ENCODE data around the gene LTBP2.

LTBP2 gene

GRCh38 chr14:74569806-74570591 is 42.0 kb downstream of the LTBP2 start:
- DNase-seq = no peak

DNA sequence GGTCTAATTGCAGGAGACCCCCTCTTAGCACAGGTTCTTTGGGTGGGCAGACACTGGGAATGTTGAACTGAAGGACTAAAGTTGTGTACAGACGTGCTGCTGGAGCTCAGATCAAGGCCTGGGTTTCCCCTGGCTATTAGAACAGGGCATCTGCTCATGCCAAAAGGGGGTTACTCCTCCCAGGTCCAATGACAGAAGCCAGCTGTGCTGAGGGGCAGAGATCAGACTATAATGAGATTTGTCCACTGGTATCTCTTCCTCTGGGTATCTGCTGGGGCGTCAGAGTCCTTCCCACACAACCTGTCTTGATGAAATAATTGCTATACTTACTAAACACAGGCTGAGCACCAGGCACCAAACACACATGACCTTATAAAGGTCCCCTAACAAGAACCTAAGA is 42.6 kb downstream of the LTBP2 start:
- no peak for DNase-seq

DNA sequence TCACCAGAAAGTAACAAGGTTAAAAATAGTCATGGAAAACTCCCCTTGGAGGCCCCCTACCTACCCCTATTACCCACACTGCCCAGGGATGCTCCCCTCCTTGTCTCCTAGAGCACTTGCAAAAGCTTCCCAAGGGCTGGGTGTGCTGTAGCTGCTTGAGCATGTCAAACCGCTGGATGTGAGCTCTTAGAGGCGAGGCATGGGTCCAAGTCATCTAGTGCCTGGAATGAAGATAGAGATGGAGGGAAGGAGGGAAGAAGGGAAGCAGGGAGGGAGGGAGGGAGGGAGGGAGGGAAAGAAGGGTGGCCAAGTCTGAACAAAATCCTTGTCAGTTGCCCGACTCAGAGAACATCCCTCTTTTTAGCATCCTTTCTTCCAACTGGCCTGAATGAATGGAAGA is 43.1 kb downstream of the LTBP2 start:
- no peak for DNase-seq

DNA sequence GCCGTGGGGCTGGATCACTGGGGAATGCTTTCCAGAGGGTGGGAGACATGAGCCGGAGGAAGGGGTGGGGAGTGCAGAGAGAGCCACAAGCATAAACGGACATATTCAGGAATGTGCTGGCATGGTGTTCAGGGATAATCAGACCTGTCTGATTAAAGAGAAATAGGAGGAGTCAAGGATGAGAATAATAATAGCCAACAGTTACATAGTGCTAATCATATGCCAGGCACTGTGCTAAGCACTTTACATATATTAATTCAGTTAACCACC is 43.7 kb downstream of the LTBP2 start:
- DNase-seq = no peak

DNA sequence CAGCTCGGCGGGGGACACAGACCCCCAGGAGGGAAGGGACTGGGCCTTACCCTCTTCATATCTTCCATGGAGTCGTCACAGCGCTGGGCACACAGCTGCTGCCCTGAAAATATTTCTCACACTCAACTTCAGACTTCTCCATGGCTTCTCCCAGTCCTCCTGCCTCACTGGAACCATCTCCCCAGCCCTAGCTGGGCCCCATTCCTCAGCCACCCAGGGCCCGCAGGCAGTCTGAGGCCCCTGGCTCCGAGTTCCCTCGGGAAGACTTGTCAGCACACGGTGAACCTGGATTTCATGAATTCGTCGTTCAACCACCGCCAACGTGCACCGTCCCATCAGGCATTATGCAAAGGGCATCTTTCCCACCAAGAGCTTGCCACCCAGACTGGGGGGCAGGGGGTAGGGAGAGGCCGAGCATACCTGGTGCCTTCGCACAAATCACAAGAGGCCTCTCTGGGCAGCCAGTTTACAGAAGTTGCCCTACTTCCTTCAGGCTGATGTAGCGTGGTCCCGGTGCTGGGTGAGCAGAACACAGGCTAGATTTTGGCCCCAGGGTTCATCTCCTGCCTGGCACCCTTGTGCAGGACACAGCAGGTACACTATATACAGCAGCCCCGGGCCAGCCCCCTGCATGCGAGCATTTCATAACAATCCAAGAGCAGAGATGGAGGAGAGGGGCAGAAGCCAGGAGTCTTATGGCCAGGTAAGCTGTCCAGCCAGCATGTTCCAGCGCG is 44.2 kb downstream of the LTBP2 start:
- no peak for DNase-seq

- no peak for DNase-seq
These were observed 44.8 kb downstream of the LTBP2 start for GRCh38 chr14:74567219-74567618.

DNA sequence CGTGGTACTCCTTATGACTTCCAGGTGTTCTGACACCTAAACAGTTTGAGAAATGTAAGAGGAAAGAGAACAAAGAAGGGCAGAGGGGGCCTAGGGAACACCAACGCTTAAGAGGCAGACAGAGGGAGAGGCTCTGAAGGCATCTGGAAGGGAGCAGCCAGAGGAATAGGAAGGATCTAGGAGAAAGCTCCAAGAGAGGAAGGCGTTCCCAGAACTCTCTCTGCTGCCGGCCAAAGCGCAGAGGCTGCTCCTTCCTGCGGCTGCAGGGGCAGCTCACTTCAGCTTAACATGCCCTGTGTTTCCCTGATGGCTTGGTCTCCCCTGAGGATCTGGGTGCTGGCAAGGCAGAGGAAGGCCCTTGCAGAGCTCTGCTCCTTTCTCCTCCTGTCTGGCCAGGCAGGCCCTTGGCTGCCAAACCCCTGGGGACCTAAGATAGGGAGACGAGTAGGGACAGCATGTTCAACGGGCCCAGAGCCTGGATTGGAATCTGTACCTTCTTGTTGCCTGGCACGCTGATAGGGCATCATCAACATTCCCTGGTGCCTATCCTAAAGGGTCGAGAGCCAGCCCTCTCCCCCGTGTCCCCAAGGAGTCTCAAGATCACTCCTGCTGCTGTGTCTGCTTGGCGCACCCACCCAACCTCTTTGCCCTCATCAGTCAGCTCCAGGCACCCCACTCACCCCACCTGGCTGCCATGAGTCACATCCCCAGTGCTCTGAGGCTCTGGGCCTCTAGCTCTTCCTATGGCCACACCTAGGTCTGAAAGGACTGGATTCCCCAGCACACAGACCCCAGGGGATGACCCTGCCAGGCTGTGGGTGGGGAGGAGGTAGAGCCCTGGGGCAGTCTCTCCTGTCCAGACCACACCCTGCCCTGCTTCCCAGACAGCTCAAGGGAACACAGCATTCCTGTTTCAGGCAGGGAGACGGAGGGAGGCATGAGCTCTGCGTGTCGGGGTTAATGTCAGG is 45.6 kb downstream of the LTBP2 start:
- DNase-seq = no peak

GRCh38 chr14:74563586-74564159 is 48.4 kb downstream of the LTBP2 start:
- no peak for DNase-seq

GRCh38 chr14:74563233-74563585 is 48.8 kb downstream of the LTBP2 start:
- DNase-seq = no peak

- no peak for DNase-seq
These were observed 49.4 kb downstream of the LTBP2 start for GRCh38 chr14:74562515-74563232.

GRCh38 chr14:74558655-74559054 is 53.4 kb downstream of the LTBP2 start:
- no peak for DNase-seq

GRCh38 chr14:74557691-74558090 is 54.3 kb downstream of the LTBP2 start:
- DNase-seq = no peak

GRCh38 chr14:74555476-74556050 is 56.5 kb downstream of the LTBP2 start:
- no peak for DNase-seq

GRCh38 chr14:74554742-74555362 is 57.2 kb downstream of the LTBP2 start:
- no peak for DNase-seq

DNA sequence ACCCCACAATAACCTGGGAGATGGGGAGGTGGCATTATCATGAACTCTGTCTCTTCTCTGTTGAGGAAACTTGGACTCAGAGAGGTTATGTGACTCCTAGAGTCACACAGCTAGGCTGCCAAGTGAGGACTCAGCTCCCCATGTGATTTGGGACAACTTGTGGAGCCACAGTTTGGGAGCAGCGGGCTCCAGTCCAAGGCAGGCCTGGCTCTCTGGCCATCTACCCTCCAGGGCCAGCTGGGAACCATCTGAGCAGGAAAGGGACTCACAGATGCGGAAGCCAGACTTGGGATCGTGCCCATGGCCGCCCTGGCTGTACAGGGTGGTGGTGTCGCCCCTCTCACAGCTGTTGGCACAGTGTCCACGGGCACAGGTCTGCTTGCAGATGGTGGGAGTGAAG is 59.4 kb downstream of the LTBP2 start:
- DNase-seq = no peak

GRCh38 chr14:74551431-74552371 is 60.3 kb downstream of the LTBP2 start:
- no peak for DNase-seq

DNA sequence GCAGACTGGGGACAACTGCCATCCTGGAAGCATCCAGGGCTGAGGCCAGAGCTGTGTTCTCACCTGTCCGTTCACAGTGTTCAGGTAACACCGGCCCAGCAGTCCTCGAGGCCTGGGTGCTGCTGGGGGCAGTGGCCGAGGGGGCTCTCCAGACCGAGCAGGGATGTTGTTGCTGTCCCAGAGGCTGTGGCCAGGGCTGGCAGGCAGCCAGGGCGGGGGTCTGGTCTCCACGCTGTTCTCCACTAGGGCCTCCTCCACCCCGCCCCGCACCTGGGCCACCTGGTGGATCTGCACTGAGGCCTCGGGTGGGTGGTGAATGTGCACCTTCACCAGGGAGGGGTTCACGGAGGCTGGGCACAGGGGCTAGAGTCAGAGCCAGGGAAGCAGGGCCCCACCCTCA is 61.0 kb downstream of the LTBP2 start:
- no peak for DNase-seq

DNA sequence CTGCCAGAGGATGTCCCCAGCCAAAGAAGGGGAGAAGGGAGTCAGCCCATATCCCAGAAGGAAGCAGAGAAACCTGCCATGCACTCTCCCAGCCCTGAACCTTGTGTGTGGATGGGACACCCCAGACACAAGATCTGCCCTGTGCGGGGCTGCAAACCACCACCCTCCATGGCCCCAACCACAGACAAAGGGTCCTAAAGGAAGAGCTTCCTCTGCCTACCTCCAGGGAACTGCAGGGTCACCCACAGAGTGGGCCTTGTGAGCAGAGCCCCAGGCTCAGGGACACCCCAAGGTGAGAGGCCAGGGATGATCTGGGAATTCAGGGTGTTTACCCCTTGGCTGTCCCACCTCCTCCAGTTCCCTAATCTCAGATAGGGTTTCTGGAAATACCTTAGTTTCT is 62.0 kb downstream of the LTBP2 start:
- no peak for DNase-seq

GRCh38 chr14:74549588-74549987 is 62.4 kb downstream of the LTBP2 start:
- DNase-seq = peak; percentile 16

GRCh38 chr14:74548881-74549280 is 63.2 kb downstream of the LTBP2 start:
- no peak for DNase-seq
